Psoas muscle (tissue), 8 donors: ENCODE measurements around the gene CLINT1. TPM values are rescaled to one million over a fixed set of nuclear protein-coding genes. Genes with fewer than 3 reads are reported as not detected.

Source experiments
- ATAC-seq, 4 donors: fragments of 200-7000 bp; cut with Tn5 transposase; one replicate each; pipeline ENCODE4 v1.9.1; 2020; ENCODE audit warnings: moderate library complexity in 3 of 4, mild to moderate bottlenecking in 2 of 4
- DNase-seq, 2 donors: peaks; one replicate each; pipeline ENCODE4 v3.0.0-alpha.2; 2020
- H3K27ac ChIP-seq: fragments of 200-600 bp; one replicate; pipeline ENCODE4 v1.8.0; 2022
- H3K27me3 ChIP-seq, 3 donors: fragments of 200-600 bp in 1 of 3; one replicate each; pipeline versions ENCODE4 v1.6.1 to v1.8.0; 2013 to 2022; ENCODE audit warnings: low read length in 2 of 3, mild to moderate bottlenecking in 2 of 3, moderate library complexity in 1 of 3; ENCODE audit not compliant: insufficient read depth in 3 of 3
- H3K36me3 ChIP-seq, 2 donors: fragments of 200-600 bp in 1 of 2; one replicate each; pipeline versions ENCODE4 v1.6.1 to v1.8.0; 2013 to 2022; ENCODE audit warnings: low read depth in 1 of 2, mild to moderate bottlenecking in 1 of 2, moderate library complexity in 1 of 2; ENCODE audit not compliant: insufficient read depth in 1 of 2
- H3K4me1 ChIP-seq: fragments of 200-600 bp; one replicate; pipeline ENCODE4 v1.8.0; 2022
- H3K4me3 ChIP-seq: fragments of 200-600 bp; one replicate; pipeline ENCODE4 v1.8.0; 2022; ENCODE audit warnings: mild to moderate bottlenecking
- H3K9me3 ChIP-seq: fragments of 200-600 bp; one replicate; pipeline ENCODE4 v1.8.0; 2022
- CTCF ChIP-seq: fragments of 200-600 bp; IDR thresholded peaks from one replicate; pipeline ENCODE4 v1.8.0; 2022; ENCODE audit warnings: antibody characterized with exemption
- WGBS, 3 donors: extraction: QIAGEN DNeasy Blood & Tissue Kit; methylation state at CpG; one replicate each; pipeline versions ENCODE4 v1.1.6 to v1.1.7; 2013; 5-methylcytosine and 5-hydroxymethylcytosine counted together
- intact Hi-C, 2 donors: fragments of 100-400 bp; cut with DNase I; formaldehyde crosslinking; loops; one replicate each; pipeline versions ENCODE4 v1.11.0 to v1.14.2; 2022
- polyA plus RNA-seq, 3 donors: library from polyadenylated mRNA; stranded (reverse); fragments of 200-250 nt; gene quantifications; one replicate each; pipeline ENCODE4 v1.2.3, GENCODE V29; 2013
- total RNA-seq, 4 donors: library from RNA; stranded (reverse); fragmentation: NEBNext Ultra II Directional in 2 of 4; extraction: Animal tissue kit (Norgen Biotek cat#: 25700) in 2 of 4; gene quantifications; one replicate each; pipeline versions ENCODE4 v1.2.1 to v1.2.4, GENCODE V29; 2021 to 2023
- donor health status: healthy with polysubstance abuse.
- donor health status: DM: no; HTN: no; CAD: no; lungs with moderate emphysema.
- donor health status: Bipolar disorder and iron deficiency.
- donor health status: healthy.
- donor health status: DM: yes; HTN: yes; CAD: no.
- donor health status: DM: no; HTN: no; CAD: no.
- donor health status: DM: no; HTN: no; CAD: no.
- donor health status: DM: yes; HTN: yes; CAD: no.

Gene CLINT1
- total and polyA plus RNA-seq, 7 donors = 37.9 to 89.7 (median 67.5) TPM

- no peak for TF ChIP-seq CTCF
- H3K4me3 ChIP-seq = peak overlapping the region; percentile 88
- ATAC-seq = no peak
- peaks cover 17% of the 10 kb centered on the region for H3K4me1 ChIP-seq
- H3K36me3 ChIP-seq = no peaks in the 10 kb centered on the region
- no peak overlapping the region for H3K27ac ChIP-seq
- H3K9me3 ChIP-seq = no peaks in the 10 kb centered on the region
- WGBS, 3 donors = 49 to 80% (median 50%) methylated on average over 4 of the region's 4 CpGs
- H3K27me3 ChIP-seq = no peaks in the 10 kb centered on the region
- intact Hi-C loops = loop anchor here in 1 of 2 donors (10.0 kb wide), 2 partner anchors 310 to 600 kb away; partner anchors contain the start of gene MED7
- DNase-seq = no peak
Observed at GRCh38 chr5:157745041-157745456, 113.9 kb downstream of the CLINT1 start.

- WGBS, 3 donors = 4 to 6% (median 5%) methylated on average over 47 to 56 of the region's 56 CpGs
- peak in 2 of 4 donors; percentile 5 to 22 for ATAC-seq
- no peak for TF ChIP-seq CTCF
- no peak overlapping the region for H3K27ac ChIP-seq
- no peaks in the 10 kb centered on the region for H3K27me3 ChIP-seq
- H3K4me1 ChIP-seq = peaks cover 17% of the 10 kb centered on the region
- intact Hi-C loops = loop anchor here in 1 of 2 donors (10.0 kb wide), 2 partner anchors 310 to 600 kb away; partner anchors contain the start of gene MED7
- peak in 1 of 2 donors; percentile 59 for DNase-seq
- H3K9me3 ChIP-seq = no peaks in the 10 kb centered on the region
- peak overlapping the region; percentile 88 for H3K4me3 ChIP-seq
- no peaks in the 10 kb centered on the region for H3K36me3 ChIP-seq
Observed at GRCh38 chr5:157744051-157745011, 114.6 kb downstream of the CLINT1 start.

GRCh38 chr5:157743163-157744050 is 115.5 kb downstream of the CLINT1 start, which contains the start of gene LSM11:
Gene LSM11, plus strand, starts transcription at chr5:157743712. Its CDS starts 39 bp downstream, at chr5:157743751.
- Histone ChIP-seq H3K27me3 (no peaks in the 10 kb centered on the region), H3K4me1 (peaks cover 17% of the 10 kb centered on the region), H3K27ac (no peak within 1 kb of the TSS), H3K36me3 (peaks cover 0 to 6% of the 10 kb centered on the region in 2 donors), H3K4me3 (peak within 1 kb of the TSS; percentile 88), H3K9me3 (no peaks in the 10 kb centered on the region)
- peak; percentile 98 to 99 (median 99) for ATAC-seq
- peak; percentile 99 for TF ChIP-seq CTCF
- intact Hi-C loops = loop anchor here in 1 of 2 donors (2.0 to 10.0 kb wide), 3 partner anchors 309 to 599 kb away; partner anchors contain the start of gene MED7
- DNase-seq = peak; percentile 89 to 92
- 0 to 1% (median 0%) methylated on average over 72 to 79 of the region's 79 CpGs for WGBS, 3 donors

- Histone ChIP-seq H3K36me3 (peaks cover 0 to 28% of the 10 kb centered on the region in 2 donors), H3K27ac (no peak overlapping the region), H3K4me3 (no peak overlapping the region), H3K9me3 (no peaks in the 10 kb centered on the region), H3K27me3 (no peaks in the 10 kb centered on the region), H3K4me1 (peaks cover 17% of the 10 kb centered on the region)
- WGBS, 3 donors = 29 to 42% (median 34%) methylated on average over 4 of the region's 4 CpGs
- ATAC-seq = no peak
- intact Hi-C loops = loop anchor here in 1 of 2 donors (10.0 kb wide), 2 partner anchors 306 to 596 kb away; partner anchors contain the start of gene MED7
- no peak for TF ChIP-seq CTCF
- DNase-seq = no peak
Observed at GRCh38 chr5:157741131-157741530, 117.8 kb downstream of the CLINT1 start.
